GM11168 (cell line): Measurements from ENCODE around the gene OR51I2.

Experiments
- in situ Hi-C: fragments of 300-500 bp; cut with MboI; formaldehyde crosslinking; loops from one replicate; pipeline ENCODE4 v1.12.0; 2022; ENCODE audit warnings: low sequenced_read_pairs; ENCODE audit not compliant: unreplicated experiment

The OR51I2 gene

GRCh38 chr11:5504403-5504921 lies 55.3 kb downstream of the OR51I2 start:
- in situ Hi-C loops = no loop called here

GRCh38 chr11:5505363-5506048 lies 56.4 kb downstream of the OR51I2 start:
- in situ Hi-C loops = no loop called here
